ENCODE data around the gene CD109. TPM values are rescaled to one million over a fixed set of nuclear protein-coding genes. Genes with fewer than 3 reads are reported as not detected.
"Not testable (repeated sequence)": the region's sequence is repeated elsewhere in the genome, so short reads cannot be mapped to it uniquely, and the experiment has no call there.

The CD109 gene
- total RNA-seq, 1 experiment from 2014 or later = 4.9 TPM

GRCh38 chr6:73805982-73806381 is 110.0 kb downstream of the CD109 start:
- peaks cover 34% of the 10 kb centered on the region for H3K4me1 ChIP-seq
- not testable (repeated sequence) for H3K27me3 ChIP-seq; H3K36me3 ChIP-seq; H3K27ac ChIP-seq; H3K4me3 ChIP-seq; H3K9me3 ChIP-seq (replicated peaks); DNase-seq

- Histone ChIP-seq H3K36me3 (no peaks in the 10 kb centered on the region), H3K27ac (peak overlapping the region; percentile 55), H3K4me1 (peaks cover 18% of the 10 kb centered on the region), H3K27me3 (no peaks in the 10 kb centered on the region), H3K9me3 (replicated peaks) (no peaks in the 10 kb centered on the region), H3K4me3 (no peak overlapping the region)
- DNase-seq = peak in 1 of 2 experiments; percentile 69
These were observed 115.7 kb downstream of the CD109 start for GRCh38 chr6:73811706-73812105.

- Histone ChIP-seq H3K27ac (no peak overlapping the region), H3K4me1 (no peaks in the 10 kb centered on the region), H3K36me3 (no peaks in the 10 kb centered on the region; the same call in 1 of the 2 replicates), H3K27me3 (no peaks in the 10 kb centered on the region), H3K4me3 (no peak overlapping the region), H3K9me3 (replicated peaks) (no peaks in the 10 kb centered on the region)
- DNase-seq = no peak
These were observed 121.2 kb downstream of the CD109 start for GRCh38 chr6:73817253-73817652.

- no peak for DNase-seq
- no peak overlapping the region for H3K4me3 ChIP-seq
- no peak overlapping the region for H3K27ac ChIP-seq
- no peaks in the 10 kb centered on the region for H3K4me1 ChIP-seq
- no peaks in the 10 kb centered on the region for H3K9me3 ChIP-seq (replicated peaks)
- H3K27me3 ChIP-seq = no peaks in the 10 kb centered on the region
- no peaks in the 10 kb centered on the region; the same call in 1 of the 2 replicates for H3K36me3 ChIP-seq
These were observed 127.2 kb downstream of the CD109 start for GRCh38 chr6:73823046-73823735.

- H3K4me1 ChIP-seq = no peaks in the 10 kb centered on the region
- no peaks in the 10 kb centered on the region; the same call in 1 of the 2 replicates for H3K36me3 ChIP-seq
- H3K9me3 ChIP-seq (replicated peaks) = no peaks in the 10 kb centered on the region
- no peak for DNase-seq
- no peaks in the 10 kb centered on the region for H3K27me3 ChIP-seq
- H3K27ac ChIP-seq = no peak overlapping the region
- no peak overlapping the region for H3K4me3 ChIP-seq
These were observed 127.8 kb downstream of the CD109 start for GRCh38 chr6:73823832-73824231.

- Histone ChIP-seq H3K36me3 (no peaks in the 10 kb centered on the region; the same call in 1 of the 2 replicates), H3K4me3 (no peak overlapping the region), H3K4me1 (no peaks in the 10 kb centered on the region), H3K9me3 (replicated peaks) (no peaks in the 10 kb centered on the region), H3K27me3 (no peaks in the 10 kb centered on the region), H3K27ac (no peak overlapping the region)
- no peak for DNase-seq
These were observed 130.6 kb downstream of the CD109 start for GRCh38 chr6:73826571-73826970.

- H3K4me1 ChIP-seq = no peaks in the 10 kb centered on the region
- H3K27me3 ChIP-seq = no peaks in the 10 kb centered on the region
- H3K9me3 ChIP-seq (replicated peaks) = no peaks in the 10 kb centered on the region
- DNase-seq = no peak
- no peak overlapping the region for H3K27ac ChIP-seq
- no peak overlapping the region for H3K4me3 ChIP-seq
- H3K36me3 ChIP-seq = no peaks in the 10 kb centered on the region; the same call in 1 of the 2 replicates
These were observed 134.1 kb downstream of the CD109 start for GRCh38 chr6:73830119-73830518.

GRCh38 chr6:73832313-73832712 is 136.3 kb downstream of the CD109 start:
- Histone ChIP-seq H3K4me1 (no peaks in the 10 kb centered on the region), H3K36me3 (no peaks in the 10 kb centered on the region), H3K27ac (no peak overlapping the region), H3K9me3 (replicated peaks) (no peaks in the 10 kb centered on the region), H3K4me3 (no peak overlapping the region), H3K27me3 (no peaks in the 10 kb centered on the region)
- no peak for DNase-seq

- H3K9me3 ChIP-seq (replicated peaks); H3K4me1 ChIP-seq; H3K4me3 ChIP-seq; H3K27ac ChIP-seq; H3K27me3 ChIP-seq; H3K36me3 ChIP-seq; DNase-seq: not testable (repeated sequence)
These were observed 148.7 kb downstream of the CD109 start for GRCh38 chr6:73844696-73845095.

GRCh38 chr6:73851048-73851447 is 155.0 kb downstream of the CD109 start:
- not testable (repeated sequence) for H3K36me3 ChIP-seq; H3K27me3 ChIP-seq; H3K9me3 ChIP-seq (replicated peaks); DNase-seq; H3K4me1 ChIP-seq; H3K4me3 ChIP-seq; H3K27ac ChIP-seq

- Histone ChIP-seq H3K9me3 (replicated peaks) (no peaks in the 10 kb centered on the region), H3K27ac (no peak overlapping the region)
- peak; percentile 43 to 84 for DNase-seq
These were observed 159.2 kb downstream of the CD109 start for GRCh38 chr6:73854998-73855718.

GRCh38 chr6:73857341-73857890 is 161.4 kb downstream of the CD109 start:
- no peaks in the 10 kb centered on the region for H3K36me3 ChIP-seq
- H3K4me1 ChIP-seq = peaks cover 10% of the 10 kb centered on the region
- no peaks in the 10 kb centered on the region for H3K9me3 ChIP-seq (replicated peaks)
- DNase-seq = peak; percentile 18 to 44
- no peak overlapping the region for H3K4me3 ChIP-seq
- no peaks in the 10 kb centered on the region for H3K27me3 ChIP-seq
- no peak overlapping the region for H3K27ac ChIP-seq

More at GRCh38 chr6:73854998-73855718, 159.2 kb downstream of the CD109 start:
- Histone ChIP-seq H3K27me3 (no peaks in the 10 kb centered on the region), H3K4me3 (no peak overlapping the region), H3K4me1 (peaks cover 10% of the 10 kb centered on the region), H3K36me3 (no peaks in the 10 kb centered on the region)

- no peaks in the 10 kb centered on the region for H3K9me3 ChIP-seq (replicated peaks)
- peaks cover 10% of the 10 kb centered on the region for H3K4me1 ChIP-seq
- H3K36me3 ChIP-seq = no peaks in the 10 kb centered on the region
- H3K27ac ChIP-seq = no peak overlapping the region
- H3K4me3 ChIP-seq = no peak overlapping the region
- H3K27me3 ChIP-seq = no peaks in the 10 kb centered on the region
- DNase-seq = no peak
These were observed 162.4 kb downstream of the CD109 start for GRCh38 chr6:73858376-73858775.

- Histone ChIP-seq H3K36me3 (no peaks in the 10 kb centered on the region), H3K27ac (no peak overlapping the region), H3K4me1 (peaks cover 10% of the 10 kb centered on the region), H3K4me3 (no peak overlapping the region), H3K27me3 (no peaks in the 10 kb centered on the region), H3K9me3 (replicated peaks) (no peaks in the 10 kb centered on the region)
- DNase-seq = no peak
These were observed 164.3 kb downstream of the CD109 start for GRCh38 chr6:73860303-73860702.

GRCh38 chr6:73866305-73866704 is 170.3 kb downstream of the CD109 start:
- DNase-seq = no peak
- Histone ChIP-seq H3K36me3 (no peaks in the 10 kb centered on the region), H3K27ac (no peak overlapping the region), H3K4me1 (peaks cover 3% of the 10 kb centered on the region; the same call in 1 of the 2 replicates), H3K9me3 (replicated peaks) (no peaks in the 10 kb centered on the region), H3K4me3 (no peak overlapping the region), H3K27me3 (no peaks in the 10 kb centered on the region)

All from SJCRH30 (cell line).